ENCODE results near the gene OLA1. TPM values are rescaled to one million over a fixed set of nuclear protein-coding genes. Genes with fewer than 3 reads are reported as not detected.
A peak's percentile ranks its signal among the peaks of the same experiment; 100 is the strongest.

The OLA1 gene
- total RNA-seq, 1 donor from 2014 or later = 323 TPM

DNA sequence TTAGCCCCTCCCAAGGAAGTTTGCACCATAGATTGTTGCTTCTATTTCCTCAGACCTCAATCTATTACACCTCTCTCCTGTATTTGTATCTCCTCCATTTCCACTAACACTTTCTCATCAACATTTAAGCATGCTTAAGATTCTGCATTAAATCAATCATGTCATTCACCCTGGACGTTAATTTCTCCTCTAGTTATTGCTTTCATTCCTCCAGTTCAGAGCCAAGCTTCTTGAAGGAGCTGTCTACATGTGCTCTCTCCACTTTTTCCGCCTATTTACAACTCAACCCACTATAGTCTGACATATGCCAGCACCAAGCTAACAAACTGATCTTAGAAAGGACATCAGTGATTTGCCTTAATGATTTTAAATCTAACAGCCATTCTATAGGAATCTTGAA lies 99.5 kb downstream of the OLA1 start:
- Mint-ChIP-seq H3K36me3 (peaks cover 8% of the 10 kb centered on the region), H3K9me3 (no peaks in the 10 kb centered on the region), H3K4me3 (no peak overlapping the region), H3K27me3 (ENCODE audit: insufficient read depth, low read depth) (no peaks in the 10 kb centered on the region), H3K4me1 (no peaks in the 10 kb centered on the region), H3K27ac (no peak overlapping the region)
- Histone ChIP-seq H3F3A (ENCODE audit: low read depth) (no peaks in the 10 kb centered on the region), H3K27me3 (no peaks in the 10 kb centered on the region), H3K4me2 (no peak overlapping the region), H3K36me3 (no peaks in the 10 kb centered on the region), H3K79me2 (ENCODE audit: low read depth) (peaks cover 68% of the 10 kb centered on the region), H3K9me3 (ENCODE audit: low read depth) (no peaks in the 10 kb centered on the region), H2AFZ (replicated peaks) (no peak overlapping the region), H4K20me1 (ENCODE audit: low read depth) (peaks cover 10% of the 10 kb centered on the region), H3K9ac (no peak overlapping the region), H3K4me3 (no peak overlapping the region), H3K4me1 (no peaks in the 10 kb centered on the region), H3K27ac (no peak overlapping the region)
- TF ChIP-seq CTCF (IDR thresholded peaks at IDR 0.05) (no peak), EZH2phosphoT487 (IDR thresholded peaks at IDR 0.05) (no peak), EZH2 (IDR thresholded peaks at IDR 0.05) (no peak)
- no peak for DNase-seq (ENCODE audit: low spot score)

GRCh38 chr2:174145827-174146226 lies 102.5 kb downstream of the OLA1 start:
- peaks cover 59% of the 10 kb centered on the region for H3K79me2 ChIP-seq (ENCODE audit: low read depth)
- H3K4me2 ChIP-seq = no peak overlapping the region
- Mint-ChIP-seq H3K9me3 (no peaks in the 10 kb centered on the region), H3K4me3 (no peak overlapping the region), H3K27me3 (ENCODE audit: insufficient read depth, low read depth) (no peaks in the 10 kb centered on the region), H3K36me3 (peaks cover 14% of the 10 kb centered on the region), H3K27ac (no peak overlapping the region), H3K4me1 (no peaks in the 10 kb centered on the region)
- no peaks in the 10 kb centered on the region for H3K4me1 ChIP-seq
- H2AFZ ChIP-seq (replicated peaks) = no peak overlapping the region
- no peaks in the 10 kb centered on the region for H3K9me3 ChIP-seq (ENCODE audit: low read depth)
- H3K4me3 ChIP-seq = no peak overlapping the region
- no peaks in the 10 kb centered on the region for H3F3A ChIP-seq (ENCODE audit: low read depth)
- H3K9ac ChIP-seq = no peak overlapping the region
- H3K36me3 ChIP-seq = peaks cover 3% of the 10 kb centered on the region
- peaks cover 7% of the 10 kb centered on the region for H4K20me1 ChIP-seq (ENCODE audit: low read depth)
- TF ChIP-seq CTCF (IDR thresholded peaks at IDR 0.05) (peak; percentile 22), EZH2 (IDR thresholded peaks at IDR 0.05) (no peak), EZH2phosphoT487 (IDR thresholded peaks at IDR 0.05) (no peak)
- no peak for DNase-seq (ENCODE audit: low spot score)
- no peaks in the 10 kb centered on the region for H3K27me3 ChIP-seq
- H3K27ac ChIP-seq = no peak overlapping the region

GRCh38 chr2:174142290-174142689 lies 106.0 kb downstream of the OLA1 start:
- Mint-ChIP-seq H3K4me1 (no peaks in the 10 kb centered on the region), H3K36me3 (peaks cover 32% of the 10 kb centered on the region), H3K4me3 (no peak overlapping the region), H3K27ac (no peak overlapping the region), H3K27me3 (ENCODE audit: insufficient read depth, low read depth) (no peaks in the 10 kb centered on the region), H3K9me3 (peaks cover 10% of the 10 kb centered on the region)
- H3K9me3 ChIP-seq (ENCODE audit: low read depth) = no peaks in the 10 kb centered on the region
- no peaks in the 10 kb centered on the region for H3F3A ChIP-seq (ENCODE audit: low read depth)
- DNase-seq (ENCODE audit: low spot score) = no peak
- peaks cover 35% of the 10 kb centered on the region for H3K79me2 ChIP-seq (ENCODE audit: low read depth)
- H3K27ac ChIP-seq = no peak overlapping the region
- peaks cover 7% of the 10 kb centered on the region for H4K20me1 ChIP-seq (ENCODE audit: low read depth)
- H3K27me3 ChIP-seq = no peaks in the 10 kb centered on the region
- H3K4me2 ChIP-seq = no peak overlapping the region
- no peaks in the 10 kb centered on the region for H3K4me1 ChIP-seq
- H3K4me3 ChIP-seq = no peak overlapping the region
- no peak overlapping the region for H2AFZ ChIP-seq (replicated peaks)
- TF ChIP-seq EZH2 (IDR thresholded peaks at IDR 0.05) (no peak), CTCF (IDR thresholded peaks at IDR 0.05) (no peak), EZH2phosphoT487 (IDR thresholded peaks at IDR 0.05) (no peak)
- H3K9ac ChIP-seq = no peak overlapping the region
- peaks cover 8% of the 10 kb centered on the region for H3K36me3 ChIP-seq

Data from neural progenitor cell (in vitro differentiated cells).